GM18868 (cell line): ENCODE results near the gene SLC1A6.
"Not testable (repeated sequence)": the region's sequence is repeated elsewhere in the genome, so short reads cannot be mapped to it uniquely, and the experiment has no call there.

Experiments used
- ATAC-seq: cut with Tn5 transposase; IDR thresholded peaks from one replicate; pipeline ENCODE4 v1.9.1; 2021; ENCODE audit warnings: mild to moderate bottlenecking, moderate library complexity; ENCODE audit not compliant: unreplicated experiment

The SLC1A6 gene

GRCh38 chr19:14979476-14980255 is at the start of gene SLC1A6:
Gene SLC1A6 (minus strand): TSS chr19:14979864. CDS start chr19:14972910, 6,954 bp downstream.
- no peak for ATAC-seq

GRCh38 chr19:15028490-15028889 is 48.8 kb upstream of the SLC1A6 start:
- no peak for ATAC-seq

- no peak for ATAC-seq
These were observed 45.6 kb upstream of the SLC1A6 start for GRCh38 chr19:15025217-15025616.

GRCh38 chr19:15022752-15023151 is 43.1 kb upstream of the SLC1A6 start:
- ATAC-seq = no peak

GRCh38 chr19:15021286-15022007 is 41.8 kb upstream of the SLC1A6 start:
- no peak for ATAC-seq

- not testable (repeated sequence) for ATAC-seq
These were observed 39.2 kb upstream of the SLC1A6 start for GRCh38 chr19:15018836-15019235.

GRCh38 chr19:15015946-15016542 is 36.4 kb upstream of the SLC1A6 start:
- ATAC-seq = no peak

- ATAC-seq = no peak
These were observed 34.9 kb upstream of the SLC1A6 start for GRCh38 chr19:15014579-15014978.

- ATAC-seq = no peak
These were observed 31.0 kb upstream of the SLC1A6 start for GRCh38 chr19:15010501-15011300.

- ATAC-seq = no peak
These were observed 28.6 kb upstream of the SLC1A6 start for GRCh38 chr19:15008308-15008707.

- ATAC-seq = no peak
These were observed 18.3 kb upstream of the SLC1A6 start for GRCh38 chr19:14997981-14998380.

GRCh38 chr19:14992780-14993179 is 13.1 kb upstream of the SLC1A6 start:
- no peak for ATAC-seq

GRCh38 chr19:14985133-14985532 is 5.5 kb upstream of the SLC1A6 start:
- no peak for ATAC-seq

GRCh38 chr19:14978161-14978776 is 1.4 kb downstream of the SLC1A6 start:
- no peak for ATAC-seq

GRCh38 chr19:14977128-14977527 is 2.5 kb downstream of the SLC1A6 start:
- ATAC-seq = no peak

- ATAC-seq = no peak
These were observed 5.2 kb downstream of the SLC1A6 start for GRCh38 chr19:14974488-14974887.

GRCh38 chr19:14972676-14973075 is 7.0 kb downstream of the SLC1A6 start:
- no peak for ATAC-seq

- no peak for ATAC-seq
These were observed 8.2 kb downstream of the SLC1A6 start for GRCh38 chr19:14971474-14971873.

GRCh38 chr19:14968247-14968646 is 11.4 kb downstream of the SLC1A6 start:
- no peak for ATAC-seq

- ATAC-seq = no peak
These were observed 17.5 kb downstream of the SLC1A6 start for GRCh38 chr19:14961956-14962685.
